Endothelial cell of umbilical vein (primary cell): ENCODE data around the gene SLFN12L. TPM values are rescaled to one million over a fixed set of nuclear protein-coding genes. Genes with fewer than 3 reads are reported as not detected.
A peak's percentile ranks its signal among the peaks of the same experiment; 100 is the strongest.

Experiments used
- BruUV-seq: library from RNA; stranded (reverse); fragments of 400-500 nt; replicated peaks from 2 replicates; lab custom pipeline; 2021; lab: Mats Ljungman, UMichigan
- CTCF ChIA-PET: fragments of 300-600, 350-600 bp; sonication (Branson Sonifier 250); formaldehyde crosslinking; loops from one replicate; lab custom pipeline; 2021; ENCODE audit warnings: antibody characterized with exemption, inconsistent platforms; lab: Charles Lee
- POLR2A ChIA-PET: fragments of 300-600, 350-600 bp; sonication (Branson Sonifier 250); formaldehyde crosslinking; loops from one replicate; lab custom pipeline; 2021; ENCODE audit warnings: antibody characterized with exemption, inconsistent platforms; lab: Charles Lee
- DNase-seq: peaks from one replicate; pipeline ENCODE4 v3.0.0-alpha.2; 2011; ENCODE audit warnings: low read depth, low spot score
- FAIRE-seq: peaks from 2 replicates; lab custom pipeline; 2011; peaks lifted over from hg19 to GRCh38; lab: Jason Lieb, UNC
- H2AFZ ChIP-seq: 2 replicates; pipeline ENCODE4 v1.6.0; 2012; ENCODE audit warnings: low read depth, low read length, control low read depth, inconsistent platforms
- H3K27ac ChIP-seq: 2 replicates; pipeline ENCODE4 v1.5.1; 2011; ENCODE audit warnings: low read depth, mild to moderate bottlenecking, control low read depth, low read length, moderate library complexity; ENCODE audit not compliant: insufficient read depth
- H3K27me3 ChIP-seq, 2 experiments: 2 replicates each; pipeline versions ENCODE4 v1.6.0 to v1.6.1; 2011; ENCODE audit warnings: low read length in 2 of 2, mixed read lengths in 1 of 2; ENCODE audit not compliant: control insufficient read depth in 2 of 2, insufficient read depth in 2 of 2
- H3K36me3 ChIP-seq, 2 experiments: 2 replicates in 1 of 2; 3 replicates in 1 of 2; pipeline ENCODE4 v1.5.1; 2011; ENCODE audit warnings: low read length in 2 of 2, mild to moderate bottlenecking in 1 of 2, moderate library complexity in 1 of 2; ENCODE audit not compliant: control insufficient read depth in 2 of 2, insufficient read depth in 2 of 2; ENCODE audit errors: extremely low read depth in 1 of 2
- H3K4me1 ChIP-seq: 3 replicates; pipeline ENCODE4 v1.5.1; 2011; ENCODE audit warnings: mild to moderate bottlenecking, low read length; ENCODE audit not compliant: control insufficient read depth, insufficient read depth; ENCODE audit errors: extremely low read depth
- H3K4me2 ChIP-seq: 2 replicates; pipeline ENCODE4 v1.6.1; 2011; ENCODE audit warnings: low read length, control low read depth, mixed read lengths; ENCODE audit not compliant: insufficient read depth
- H3K4me3 ChIP-seq, 3 experiments: fragments of 200-600 bp in 1 of 3; sonication (generic), shearing (Covaris generic) in 1 of 3; replicated peaks in 1 of 3; 2 replicates each; pipeline ENCODE4 v1.5.1; 2011 to 2016; ENCODE audit warnings: control low read depth in 3 of 3, low read length in 3 of 3, mild to moderate bottlenecking in 2 of 3, inconsistent platforms in 1 of 3, low read depth in 1 of 3, moderate library complexity in 1 of 3; ENCODE audit not compliant: insufficient read depth in 1 of 3
- H3K79me2 ChIP-seq: 2 replicates; pipeline ENCODE4 v1.6.0; 2012; ENCODE audit warnings: low read length, inconsistent platforms; ENCODE audit not compliant: control insufficient read depth, insufficient read depth
- H3K9ac ChIP-seq: replicated peaks from 2 replicates; pipeline ENCODE3; 2011; ENCODE audit warnings: low read length, control low read depth; ENCODE audit not compliant: insufficient read depth; ENCODE audit errors: extremely low read depth
- H3K9me1 ChIP-seq: replicated peaks from 3 replicates; pipeline ENCODE4 v1.6.0; 2011; ENCODE audit warnings: mild to moderate bottlenecking, low read length; ENCODE audit not compliant: control insufficient read depth, insufficient read depth; ENCODE audit errors: extremely low read depth
- H3K9me3 ChIP-seq: replicated peaks from 2 replicates; pipeline ENCODE4 v1.5.1; 2012; ENCODE audit warnings: low read length, inconsistent platforms; ENCODE audit not compliant: control insufficient read depth, insufficient read depth
- H4K20me1 ChIP-seq: replicated peaks from 2 replicates; pipeline ENCODE3; 2011; ENCODE audit warnings: mild to moderate bottlenecking, low read length; ENCODE audit not compliant: control insufficient read depth, insufficient read depth; ENCODE audit errors: extremely low read depth
- EZH2 ChIP-seq: IDR thresholded peaks from 2 replicates; pipeline ENCODE4 v1.6.1; 2012; ENCODE audit warnings: borderline replicate concordance, low read depth, mild to moderate bottlenecking, moderate library complexity, low read length, inconsistent platforms; ENCODE audit not compliant: severe bottlenecking
- FOS ChIP-seq: IDR thresholded peaks from 2 replicates; pipeline ENCODE4 v1.6.1; 2011; ENCODE audit warnings: mild to moderate bottlenecking, low read length, moderate library complexity, borderline replicate concordance; ENCODE audit not compliant: insufficient read depth
- GATA2 ChIP-seq: IDR thresholded peaks from 2 replicates; pipeline ENCODE4 v1.7.0; 2011; ENCODE audit warnings: low read depth, mild to moderate bottlenecking, moderate library complexity, mixed read lengths, low read length; ENCODE audit not compliant: insufficient read length, insufficient read depth
- JUN ChIP-seq: IDR thresholded peaks from 2 replicates; pipeline ENCODE4 v1.6.1; 2011; ENCODE audit warnings: borderline replicate concordance, low read depth; ENCODE audit not compliant: insufficient read length, insufficient read depth
- MYC ChIP-seq: IDR thresholded peaks from one replicate; pipeline ENCODE4 v1.6.1; 2011; ENCODE audit warnings: mild to moderate bottlenecking, low read depth, low read length
- POLR2A ChIP-seq: IDR thresholded peaks from 2 replicates; pipeline ENCODE4 v1.6.1; 2012; ENCODE audit warnings: low read depth, mild to moderate bottlenecking, control low read depth, low read length
- POLR2AphosphoS5 ChIP-seq: IDR thresholded peaks from 2 replicates; pipeline ENCODE4 v1.6.1; 2012; ENCODE audit warnings: low read depth, mild to moderate bottlenecking, control low read depth, low read length, moderate library complexity; ENCODE audit not compliant: insufficient read depth
- dilution Hi-C: fragments of 300-500 bp; cut with MboI; formaldehyde crosslinking; loops from one replicate; pipeline ENCODE4 v1.15.0; 2019; ENCODE audit warnings: low sequenced_read_pairs; ENCODE audit not compliant: extremely low pct_ligation_motif_present
- intact Hi-C: fragments of 100-400 bp; cut with micrococcal nuclease; formaldehyde crosslinking; loops from one replicate; pipeline ENCODE4 v1.10.0; 2022
- polyA plus RNA-seq, 4 experiments: library from polyadenylated mRNA; depleted of rRNA in 3 of 4; stranded (reverse) in 3 of 4; unstranded in 1 of 4; fragments of >200 nt; gene quantifications; 2 replicates each; pipeline versions ENCODE4 v1.2.1 to v1.2.3, GENCODE V29; 2011 to 2012; ENCODE audit warnings: missing spikeins in 1 of 4
- total RNA-seq: library from RNA; stranded (reverse); gene quantifications from 2 replicates; pipeline ENCODE4 v1.2.3, GENCODE V29; 2021
- TF ChIP-seq, protein P1 (sequence below), 2 donors: IDR thresholded peaks; 1 replicate in 1 of 2; 2 replicates in 1 of 2; pipeline ENCODE4 v1.5.1; 2011; ENCODE audit warnings: low read length in 2 of 2, mild to moderate bottlenecking in 2 of 2, moderate library complexity in 2 of 2, control low read depth in 1 of 2, inconsistent platforms in 1 of 2, low read depth in 1 of 2; ENCODE audit not compliant: insufficient read depth in 1 of 2; ENCODE audit errors: extremely low read depth in 1 of 2
- TF ChIP-seq, protein P2 (sequence below): IDR thresholded peaks from 2 replicates; pipeline ENCODE4 v1.6.1; 2011; ENCODE audit not compliant: insufficient read depth, insufficient read length

The SLFN12L gene
- total and polyA plus RNA-seq, 2 donors (not counting 3 experiments of a cell fraction or from before 2014, with no cell fraction given), result not detected

DNA sequence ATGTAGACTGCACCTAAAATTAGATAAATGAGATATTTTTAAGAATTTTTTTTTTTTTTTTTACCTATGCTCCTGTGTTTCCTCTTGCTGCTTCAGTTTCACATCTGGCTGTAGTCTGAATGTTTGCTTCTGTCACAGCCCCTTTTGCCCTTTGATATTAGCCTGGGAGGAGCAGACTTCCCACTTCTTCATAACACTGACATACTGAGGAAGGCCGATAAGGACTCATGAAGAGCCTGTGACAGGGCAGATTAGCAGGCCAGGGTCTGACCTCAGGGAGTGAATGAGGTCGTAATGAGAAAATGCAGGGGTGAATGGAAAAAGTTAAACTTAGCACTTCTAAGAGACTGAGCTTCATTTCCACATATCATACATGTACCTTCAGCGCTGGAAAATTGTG lies 23.2 kb upstream of the SLFN12L start, which contains the start of gene SLFN14:
Gene SLFN14, minus strand, starts transcription at position 117 of the 400 bp plus-strand sequence. CDS start 2,757 bp downstream, outside the sequence.
- no TSS peak for BruUV-seq
- DNase-seq (peak; percentile 56), FAIRE-seq (no peak)
- TF ChIP-seq EZH2 (no peak), POLR2A (no peak), FOS (no peak), MYC (no peak), GATA2 (no peak), POLR2AphosphoS5 (no peak), JUN (no peak)
- TF ChIP-seq, protein P1, sequence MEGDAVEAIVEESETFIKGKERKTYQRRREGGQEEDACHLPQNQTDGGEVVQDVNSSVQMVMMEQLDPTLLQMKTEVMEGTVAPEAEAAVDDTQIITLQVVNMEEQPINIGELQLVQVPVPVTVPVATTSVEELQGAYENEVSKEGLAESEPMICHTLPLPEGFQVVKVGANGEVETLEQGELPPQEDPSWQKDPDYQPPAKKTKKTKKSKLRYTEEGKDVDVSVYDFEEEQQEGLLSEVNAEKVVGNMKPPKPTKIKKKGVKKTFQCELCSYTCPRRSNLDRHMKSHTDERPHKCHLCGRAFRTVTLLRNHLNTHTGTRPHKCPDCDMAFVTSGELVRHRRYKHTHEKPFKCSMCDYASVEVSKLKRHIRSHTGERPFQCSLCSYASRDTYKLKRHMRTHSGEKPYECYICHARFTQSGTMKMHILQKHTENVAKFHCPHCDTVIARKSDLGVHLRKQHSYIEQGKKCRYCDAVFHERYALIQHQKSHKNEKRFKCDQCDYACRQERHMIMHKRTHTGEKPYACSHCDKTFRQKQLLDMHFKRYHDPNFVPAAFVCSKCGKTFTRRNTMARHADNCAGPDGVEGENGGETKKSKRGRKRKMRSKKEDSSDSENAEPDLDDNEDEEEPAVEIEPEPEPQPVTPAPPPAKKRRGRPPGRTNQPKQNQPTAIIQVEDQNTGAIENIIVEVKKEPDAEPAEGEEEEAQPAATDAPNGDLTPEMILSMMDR (IDR thresholded peaks at IDR 0.05; ENCODE audit: extremely low read depth in 1 of 2, insufficient read depth in 1 of 2, low read depth in 1 of 2, low read length in 2 of 2), result no peak
- TF ChIP-seq, protein P2, sequence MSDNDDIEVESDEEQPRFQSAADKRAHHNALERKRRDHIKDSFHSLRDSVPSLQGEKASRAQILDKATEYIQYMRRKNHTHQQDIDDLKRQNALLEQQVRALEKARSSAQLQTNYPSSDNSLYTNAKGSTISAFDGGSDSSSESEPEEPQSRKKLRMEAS, result no peak
- Histone ChIP-seq H3K27me3 (peaks cover 15 to 37% of the 10 kb centered on the region in 2 experiments), H3K79me2 (no peaks in the 10 kb centered on the region), H4K20me1 (no peaks in the 10 kb centered on the region), H2AFZ (no peak within 1 kb of the TSS), H3K4me2 (no peak within 1 kb of the TSS), H3K27ac (no peak within 1 kb of the TSS), H3K9ac (no peak within 1 kb of the TSS), H3K36me3 (no peaks in the 10 kb centered on the region), H3K4me3 (no peak within 1 kb of the TSS), H3K9me3 (no peaks in the 10 kb centered on the region), H3K4me1 (no peaks in the 10 kb centered on the region), H3K9me1 (no peaks in the 10 kb centered on the region)
- dilution Hi-C loops (no loop called here), intact Hi-C loops (no loop called here)
- CTCF ChIA-PET, result interaction anchor here (1.6 kb wide), 1 partner anchor 21 kb away, joined by 3 read pairs; no protein-coding TSS in a partner anchor
- POLR2A ChIA-PET, result no interaction called here
